GM18861 (cell line): ENCODE results near the gene RWDD1.

Experiments used
- ATAC-seq: cut with Tn5 transposase; IDR thresholded peaks from one replicate; pipeline ENCODE4 v1.9.1; 2021; ENCODE audit not compliant: unreplicated experiment

The RWDD1 gene

GRCh38 chr6:116557893-116558292 lies 13.4 kb upstream of the RWDD1 start:
- no peak for ATAC-seq

- ATAC-seq, result no peak
These were observed 11.2 kb upstream of the RWDD1 start for GRCh38 chr6:116560130-116560529.

- peak; percentile 77 for ATAC-seq
These were observed 9.8 kb upstream of the RWDD1 start for GRCh38 chr6:116561377-116562018.

GRCh38 chr6:116562019-116562403 lies 9.3 kb upstream of the RWDD1 start:
- ATAC-seq, result no peak

GRCh38 chr6:116562614-116563013 lies 8.7 kb upstream of the RWDD1 start:
- no peak for ATAC-seq

GRCh38 chr6:116563830-116564229 lies 7.5 kb upstream of the RWDD1 start:
- no peak for ATAC-seq

GRCh38 chr6:116564311-116564710 lies 7.0 kb upstream of the RWDD1 start:
- no peak for ATAC-seq

- ATAC-seq, result no peak
These were observed 6.1 kb upstream of the RWDD1 start for GRCh38 chr6:116564921-116565872.

GRCh38 chr6:116568111-116568510 lies 3.2 kb upstream of the RWDD1 start:
- no peak for ATAC-seq

GRCh38 chr6:116568821-116569755 lies 2.2 kb upstream of the RWDD1 start:
- no peak for ATAC-seq

GRCh38 chr6:116571683-116572000 lies 338 bp downstream of the RWDD1 start:
- ATAC-seq, result no peak

GRCh38 chr6:116572162-116572561 lies 858 bp downstream of the RWDD1 start:
- no peak for ATAC-seq

- no peak for ATAC-seq
These were observed 3.9 kb downstream of the RWDD1 start for GRCh38 chr6:116575227-116575626.

GRCh38 chr6:116577486-116577885 lies 6.2 kb downstream of the RWDD1 start:
- ATAC-seq, result no peak

GRCh38 chr6:116578335-116578734 lies 7.0 kb downstream of the RWDD1 start:
- no peak for ATAC-seq

GRCh38 chr6:116579143-116579542 lies 7.8 kb downstream of the RWDD1 start:
- no peak for ATAC-seq

- ATAC-seq, result no peak
These were observed 8.9 kb downstream of the RWDD1 start for GRCh38 chr6:116580198-116580597.

GRCh38 chr6:116586276-116586675 lies 15.0 kb downstream of the RWDD1 start:
- no peak for ATAC-seq

GRCh38 chr6:116586738-116587137 lies 15.4 kb downstream of the RWDD1 start:
- no peak for ATAC-seq

GRCh38 chr6:116595247-116595646 lies 23.9 kb downstream of the RWDD1 start:
- ATAC-seq, result no peak

GRCh38 chr6:116596815-116597214 lies 25.5 kb downstream of the RWDD1 start:
- no peak for ATAC-seq
